ENCODE measurements around the gene CDK6.

- TF ChIP-seq CTCF (IDR thresholded peaks at IDR 0.05; ENCODE audit: low read depth, low read length, missing input control) (no peak), HNF4G (IDR thresholded peaks at IDR 0.05) (no peak)
Measured at GRCh38 chr7:92737706-92738105, 98.7 kb downstream of the CDK6 start.

Data from liver (tissue), 3 donors.